Measurements from ENCODE around the gene CNTN4.

GRCh38 chr3:2898591-2899353 is 800.1 kb downstream of the CNTN4 start:
- TF ChIP-seq EZH2 (IDR thresholded peaks at IDR 0.05), result no peak
- TF ChIP-seq POLR2AphosphoS5 (IDR thresholded peaks at IDR 0.05; ENCODE audit: borderline replicate concordance, low read depth, low read length), result no peak
- no peak for TF ChIP-seq FOXP2 (optimal IDR thresholded peaks at IDR 0.05; ENCODE audit: control extremely low read depth, extremely low read length, insufficient read depth)

Measured in SK-N-MC (cell line).